WTC11 (cell line): ENCODE results near the gene JAML.

Source experiments
- AFF4 ChIP-seq: sonication (generic); formaldehyde crosslinking; IDR thresholded peaks from 2 replicates; pipeline ENCODE4 v1.8.1; 2023; ENCODE audit warnings: mild to moderate bottlenecking, missing genetic modification reagents, borderline replicate concordance
- ATF1 ChIP-seq: sonication (generic); formaldehyde crosslinking; IDR thresholded peaks from 2 replicates; pipeline ENCODE4 v1.8.1; 2023; ENCODE audit warnings: mild to moderate bottlenecking, moderate library complexity, missing genetic modification reagents
- CREB1 ChIP-seq: sonication (generic); formaldehyde crosslinking; IDR thresholded peaks from 2 replicates; pipeline ENCODE4 v1.8.0; 2023; ENCODE audit warnings: mild to moderate bottlenecking, missing genetic modification reagents
- CTCF ChIP-seq: fragments of 200-600 bp; IDR thresholded peaks from 2 replicates; pipeline ENCODE4 v1.8.0; 2022; ENCODE audit warnings: antibody characterized with exemption
- FOXK1 ChIP-seq: sonication (generic); formaldehyde crosslinking; IDR thresholded peaks from 2 replicates; pipeline ENCODE4 v1.8.0; 2022; ENCODE audit warnings: mild to moderate bottlenecking, moderate library complexity, missing genetic modification reagents
- MXD4 ChIP-seq: fragments of 250-450 bp; sonication (Bioruptor Pico); IDR thresholded peaks from 2 replicates; pipeline ENCODE4 v1.8.0; 2021; ENCODE audit warnings: mild to moderate bottlenecking, moderate library complexity, borderline replicate concordance
- NFE2L1 ChIP-seq: sonication (generic); formaldehyde crosslinking; IDR thresholded peaks from 2 replicates; pipeline ENCODE4 v1.8.1; 2023; ENCODE audit warnings: missing genetic modification reagents
- NFYB ChIP-seq: sonication (generic); formaldehyde crosslinking; conservative IDR thresholded peaks from 2 replicates; pipeline ENCODE4 v1.8.0; 2022; ENCODE audit warnings: low read depth, missing genetic modification reagents
- NR3C1 ChIP-seq: sonication (generic); formaldehyde crosslinking; conservative IDR thresholded peaks from 2 replicates; pipeline ENCODE4 v1.8.1; 2023; ENCODE audit warnings: low read depth, mild to moderate bottlenecking, missing genetic modification reagents
- SMAD3 ChIP-seq: sonication (generic); formaldehyde crosslinking; IDR thresholded peaks from 2 replicates; pipeline ENCODE4 v1.8.0; 2022; ENCODE audit warnings: missing genetic modification reagents, mild to moderate bottlenecking, borderline replicate concordance
- ZNF512 ChIP-seq: sonication (generic); formaldehyde crosslinking; IDR thresholded peaks from 2 replicates; pipeline ENCODE4 v1.8.1; 2022; ENCODE audit warnings: missing genetic modification reagents, borderline replicate concordance
- TF ChIP-seq, protein P1 (sequence below): sonication (generic); formaldehyde crosslinking; IDR thresholded peaks from 2 replicates; pipeline ENCODE4 v1.8.1; 2023; ENCODE audit warnings: mild to moderate bottlenecking, missing genetic modification reagents
- TF ChIP-seq, protein P2 (sequence below): sonication (generic); formaldehyde crosslinking; IDR thresholded peaks from 2 replicates; pipeline ENCODE4 v1.8.0; 2022; ENCODE audit warnings: mild to moderate bottlenecking, missing genetic modification reagents
- TF ChIP-seq, protein P3 (sequence below): sonication (generic); formaldehyde crosslinking; conservative IDR thresholded peaks from 2 replicates; pipeline ENCODE4 v1.8.1; 2022; ENCODE audit warnings: mild to moderate bottlenecking, missing genetic modification reagents

DNA sequence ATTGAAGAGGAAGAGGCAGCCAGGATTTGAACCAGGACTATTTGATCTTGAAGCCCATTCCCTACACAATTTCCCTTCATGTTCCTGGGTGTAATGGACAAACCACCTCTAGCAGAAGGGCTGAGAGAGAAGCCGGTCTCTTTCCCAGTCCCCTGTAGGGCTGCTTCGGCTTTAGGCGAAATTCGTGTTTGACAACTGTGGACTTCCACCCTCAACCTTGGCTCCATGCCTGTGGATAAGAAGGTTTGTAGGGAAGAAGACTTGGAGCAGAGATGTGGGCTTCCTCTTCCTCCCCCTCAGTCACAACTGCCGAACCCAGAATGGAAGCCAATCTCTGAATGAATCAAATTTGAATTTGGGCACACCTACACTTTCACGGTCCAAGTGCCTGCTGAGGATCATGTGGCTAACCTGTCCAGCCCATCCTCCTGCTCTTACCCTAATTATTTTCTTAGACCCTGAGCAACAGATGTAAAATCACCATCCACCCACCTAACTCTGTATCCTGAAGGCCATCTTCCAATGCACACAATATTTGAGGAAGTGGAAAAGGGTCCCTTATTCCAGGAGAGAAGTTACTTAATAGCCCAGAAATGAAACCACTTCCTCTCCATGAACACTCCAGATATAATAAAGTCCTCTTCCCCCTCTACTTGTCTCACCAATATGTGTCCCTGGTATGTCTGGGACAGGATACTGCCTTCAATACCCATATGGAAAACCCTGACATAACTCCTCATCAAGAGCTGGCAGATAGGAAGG, 38.3 kb downstream of the JAML start:
- TF ChIP-seq NR3C1 (CRISPR knock-in tag) (no peak), CTCF (no peak), NFYB (no peak), ATF1 (CRISPR knock-in tag) (no peak), MXD4 (CRISPR knock-in tag) (no peak), CREB1 (CRISPR knock-in tag) (no peak), SMAD3 (CRISPR knock-in tag) (no peak), ZNF512 (CRISPR knock-in tag) (no peak), NFE2L1 (no peak), AFF4 (CRISPR knock-in tag) (no peak), FOXK1 (CRISPR knock-in tag) (no peak)
- TF ChIP-seq, protein P1, sequence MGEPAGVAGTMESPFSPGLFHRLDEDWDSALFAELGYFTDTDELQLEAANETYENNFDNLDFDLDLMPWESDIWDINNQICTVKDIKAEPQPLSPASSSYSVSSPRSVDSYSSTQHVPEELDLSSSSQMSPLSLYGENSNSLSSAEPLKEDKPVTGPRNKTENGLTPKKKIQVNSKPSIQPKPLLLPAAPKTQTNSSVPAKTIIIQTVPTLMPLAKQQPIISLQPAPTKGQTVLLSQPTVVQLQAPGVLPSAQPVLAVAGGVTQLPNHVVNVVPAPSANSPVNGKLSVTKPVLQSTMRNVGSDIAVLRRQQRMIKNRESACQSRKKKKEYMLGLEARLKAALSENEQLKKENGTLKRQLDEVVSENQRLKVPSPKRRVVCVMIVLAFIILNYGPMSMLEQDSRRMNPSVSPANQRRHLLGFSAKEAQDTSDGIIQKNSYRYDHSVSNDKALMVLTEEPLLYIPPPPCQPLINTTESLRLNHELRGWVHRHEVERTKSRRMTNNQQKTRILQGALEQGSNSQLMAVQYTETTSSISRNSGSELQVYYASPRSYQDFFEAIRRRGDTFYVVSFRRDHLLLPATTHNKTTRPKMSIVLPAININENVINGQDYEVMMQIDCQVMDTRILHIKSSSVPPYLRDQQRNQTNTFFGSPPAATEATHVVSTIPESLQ (CRISPR knock-in tag) = no peak
- TF ChIP-seq, protein P2, sequence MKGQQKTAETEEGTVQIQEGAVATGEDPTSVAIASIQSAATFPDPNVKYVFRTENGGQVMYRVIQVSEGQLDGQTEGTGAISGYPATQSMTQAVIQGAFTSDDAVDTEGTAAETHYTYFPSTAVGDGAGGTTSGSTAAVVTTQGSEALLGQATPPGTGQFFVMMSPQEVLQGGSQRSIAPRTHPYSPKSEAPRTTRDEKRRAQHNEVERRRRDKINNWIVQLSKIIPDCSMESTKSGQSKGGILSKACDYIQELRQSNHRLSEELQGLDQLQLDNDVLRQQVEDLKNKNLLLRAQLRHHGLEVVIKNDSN = no peak
- TF ChIP-seq, protein P3, sequence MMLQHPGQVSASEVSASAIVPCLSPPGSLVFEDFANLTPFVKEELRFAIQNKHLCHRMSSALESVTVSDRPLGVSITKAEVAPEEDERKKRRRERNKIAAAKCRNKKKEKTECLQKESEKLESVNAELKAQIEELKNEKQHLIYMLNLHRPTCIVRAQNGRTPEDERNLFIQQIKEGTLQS (CRISPR knock-in tag) = no peak
